ENCODE measurements around the gene CUEDC1. TPM values are rescaled to one million over a fixed set of nuclear protein-coding genes. Genes with fewer than 3 reads are reported as not detected.

The CUEDC1 gene
- total and polyA plus RNA-seq, 2 of the 4 experiments (the other 2 are of a cell fraction) = 4.1 to 21.2 TPM

DNA sequence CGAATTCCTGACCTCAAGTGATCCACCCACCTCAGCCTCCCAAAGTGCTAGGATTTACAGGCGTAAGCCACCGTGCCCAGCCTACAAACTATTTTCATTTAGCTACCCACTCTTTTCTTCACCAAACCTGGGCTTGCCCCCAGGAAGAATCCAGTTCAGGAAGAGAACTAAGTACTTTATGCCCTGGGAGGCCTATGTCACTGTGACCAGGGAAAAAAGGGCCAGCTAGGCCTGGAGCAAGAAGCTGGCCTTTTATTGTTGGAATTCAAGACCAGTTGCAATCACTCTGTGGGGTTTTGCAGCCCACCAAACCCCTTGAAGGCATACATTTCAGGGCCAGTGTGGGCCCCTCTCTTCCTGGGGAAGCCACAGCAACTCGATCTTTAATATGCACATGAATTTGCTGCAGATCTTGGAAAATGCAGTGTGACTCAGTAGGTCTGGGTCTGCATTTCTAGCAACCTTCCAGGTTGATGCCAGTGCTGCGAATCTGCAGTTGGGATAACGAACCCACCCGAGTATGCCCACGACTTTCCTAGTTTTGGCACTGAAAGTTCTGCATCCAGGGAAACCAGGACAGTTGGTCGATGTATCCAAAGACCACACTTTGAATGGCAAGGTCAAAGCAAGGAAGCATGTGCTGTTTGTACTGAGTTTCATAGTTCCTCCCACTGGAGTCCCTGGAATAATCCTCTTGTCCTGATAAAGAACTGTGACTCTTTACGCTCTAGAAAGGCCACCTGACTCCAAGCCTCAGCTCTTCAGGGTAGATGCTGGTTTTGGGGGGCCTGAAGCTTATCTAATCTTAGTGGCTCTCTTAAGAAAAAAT is 98.2 kb downstream of the CUEDC1 start:
- no peaks in the 10 kb centered on the region for H4K20me1 ChIP-seq (ENCODE audit: insufficient read depth, low read length)
- BruUV-seq (replicated peaks) = no TSS peak
- TF ChIP-seq POLR2A (IDR thresholded peaks at IDR 0.05; ENCODE audit: low read depth, low read length) = no peak
- no peaks in the 10 kb centered on the region for H3K9me3 ChIP-seq (ENCODE audit: control insufficient read depth, insufficient read depth, low read length)
- H2BK120ac ChIP-seq (ENCODE audit: low read depth, low read length) = no peak overlapping the region
- no peak overlapping the region for H2BK15ac ChIP-seq (ENCODE audit: low read depth, low read length)
- ATAC-seq (ENCODE audit: low read depth) (no peak), DNase-seq (no peak)
- peaks cover 0 to 1% of the 10 kb centered on the region in 2 experiments; a peak in 1 of 4 replicates for H3K79me1 ChIP-seq (ENCODE audit: low read depth in 1 of 2, low read length in 2 of 2)
- in situ Hi-C loops (cut with MboI; ENCODE audit: low sequenced_read_pairs) = loop anchor here (5.0 to 25.0 kb wide), 3 partner anchors 140 to 480 kb away; partner anchors contain the start of gene TSPOAP1
- H3K18ac ChIP-seq (ENCODE audit: low read depth, low read length) = no peak overlapping the region
- no peaks in the 10 kb centered on the region for H3K9me1 ChIP-seq (ENCODE audit: insufficient read depth, low read length)
- no peaks in the 10 kb centered on the region for H3K36me3 ChIP-seq (ENCODE audit: control insufficient read depth, insufficient read depth, low read length)
- H3K4ac ChIP-seq (ENCODE audit: low read depth, low read length) = no peak overlapping the region
- H4K8ac ChIP-seq (ENCODE audit: low read depth in 2 of 2, low read length in 2 of 2) = no peak overlapping the region
- H4K5ac ChIP-seq (ENCODE audit: low read depth, low read length) = no peak overlapping the region
- H3K23ac ChIP-seq (ENCODE audit: low read depth, low read length) = no peak overlapping the region
- CTCF ChIA-PET = interaction anchor here (0.8 to 4.6 kb wide), 7 partner anchors 18 to 143 kb away, joined by 3 to 26 read pairs (median 4); no protein-coding TSS in a partner anchor
- no peak overlapping the region for H3K56ac ChIP-seq (ENCODE audit: extremely low read depth, insufficient read depth, low read length)
- H2AK5ac ChIP-seq (ENCODE audit: low read depth, low read length) = peak overlapping the region; percentile 8; the same call in 1 of the 2 replicates
- dilution Hi-C loops (cut with HindIII; ENCODE audit: low sequenced_read_pairs, unreplicated experiment) = loop anchor here (25.0 kb wide), 1 partner anchor 130 kb away; the partner anchor contains the start of gene VEZF1
- no peak overlapping the region for H2AFZ ChIP-seq (replicated peaks; ENCODE audit: low read length, poor library complexity)
- no peak overlapping the region for H2BK5ac ChIP-seq (ENCODE audit: low read depth, low read length, poor library complexity, severe bottlenecking)
- H3K4me1 ChIP-seq (ENCODE audit: control insufficient read depth, insufficient read depth, low read length) = peaks cover 12% of the 10 kb centered on the region
- H3K9ac ChIP-seq (ENCODE audit: low read depth, low read length) = no peak overlapping the region
- H3K27ac ChIP-seq (ENCODE audit: insufficient read depth, low read length) = no peak overlapping the region
- no peaks in the 10 kb centered on the region for H3K27me3 ChIP-seq (ENCODE audit: control insufficient read depth, insufficient read depth, low read length)
- H4K91ac ChIP-seq (ENCODE audit: insufficient read depth, low read depth, low read length) = no peak overlapping the region; the same call in 1 of the 2 replicates
- no peak overlapping the region for H2BK20ac ChIP-seq (ENCODE audit: low read depth, low read length)
- no peak overlapping the region for H3K4me3 ChIP-seq (ENCODE audit: insufficient read depth, low read depth, low read length)
- peak overlapping the region; percentile 71 for H2AK9ac ChIP-seq (replicated peaks; ENCODE audit: low read depth, low read length, poor library complexity)
- no peak overlapping the region for H3K14ac ChIP-seq (replicated peaks; ENCODE audit: low read depth, low read length)
- WGBS, 2 experiments (ENCODE audit: extremely low coverage in 2 of 2, insufficient read length in 1 of 2) = 95% methylated on average over 6 of the region's 10 CpGs; no CpG with 5 or more reads in 1 of the 2 experiments
- H3K4me2 ChIP-seq (ENCODE audit: low read depth, low read length) = no peak overlapping the region
- intact Hi-C loops (cut with micrococcal nuclease) = no loop called here
- POLR2A ChIA-PET (ENCODE audit: unreplicated experiment) = interaction anchor here (0.9 kb wide), 1 partner anchor 98 kb away, joined by 3 read pairs; the partner anchor contains the start of gene CUEDC1

All from IMR-90 (cell line).